OCI-LY3 (cell line): ENCODE data around the gene GTF3C5.

Source experiments
- H2AFZ ChIP-seq: fragments of 200-600, 300-600 bp; shearing (Covaris generic); 2 replicates; pipeline ENCODE4 v1.6.0; 2014; ENCODE audit warnings: antibody characterized with exemption, low read depth, low read length
- H3K27ac ChIP-seq: fragments of 200-600, 300-600 bp; sonication (generic); 2 replicates; pipeline ENCODE4 v1.5.1; 2014; ENCODE audit warnings: mild to moderate bottlenecking, low read length, moderate library complexity, mixed read lengths
- H3K27me3 ChIP-seq: fragments of 200-600, 300-600 bp; sonication (generic); 2 replicates; pipeline ENCODE4 v1.6.1; 2014; ENCODE audit warnings: low read depth, low read length, mixed read lengths
- H3K36me3 ChIP-seq: fragments of 200-600, 300-600 bp; sonication (generic); replicated peaks from 2 replicates; pipeline ENCODE3; 2014; ENCODE audit warnings: low read depth, low read length, mixed read lengths
- H3K4me1 ChIP-seq: fragments of 300-600, 200-600 bp; sonication (generic); 2 replicates; pipeline ENCODE4 v1.6.1; 2014; ENCODE audit warnings: low read length, mixed read lengths
- H3K4me2 ChIP-seq: fragments of 200-600, 300-600 bp; sonication (generic); 2 replicates; pipeline ENCODE4 v1.6.1; 2014; ENCODE audit warnings: low read length, mixed read lengths
- H3K4me3 ChIP-seq: fragments of 300-600, 200-600 bp; sonication (generic); 2 replicates; pipeline ENCODE4 v1.5.1; 2014; ENCODE audit warnings: antibody characterized with exemption, mild to moderate bottlenecking, low read length, moderate library complexity
- H3K79me2 ChIP-seq: fragments of 300-600, 200-600 bp; shearing (Covaris generic); 2 replicates; pipeline ENCODE4 v1.6.1; 2014; ENCODE audit warnings: mild to moderate bottlenecking, low read length, mixed read lengths
- H3K9ac ChIP-seq: fragments of 300-600, 200-600 bp; shearing (Covaris generic); 2 replicates; pipeline ENCODE4 v1.6.0; 2014; ENCODE audit warnings: mild to moderate bottlenecking, low read length, moderate library complexity
- H3K9me3 ChIP-seq: fragments of 200-600, 300-600 bp; shearing (Covaris generic); 2 replicates; pipeline ENCODE4 v1.6.1; 2014; ENCODE audit warnings: low read length, mixed read lengths; ENCODE audit not compliant: insufficient read depth
- H4K20me1 ChIP-seq: fragments of 200-600, 300-600 bp; sonication (generic); 2 replicates; pipeline ENCODE4 v1.6.1; 2016; ENCODE audit warnings: low read length, mixed read lengths; ENCODE audit not compliant: insufficient read depth
- CTCF ChIP-seq: fragments of 200-600, 300-600 bp; sonication (generic); IDR thresholded peaks from 2 replicates; pipeline ENCODE4 v1.5.1; 2014; ENCODE audit warnings: antibody characterized with exemption, low read length, low read depth
- EZH2phosphoT487 ChIP-seq: fragments of 200-600 bp; shearing (Covaris generic); IDR thresholded peaks from 2 replicates; pipeline ENCODE4 v1.6.1; 2018; ENCODE audit warnings: antibody characterized with exemption, mixed run types, low read depth

GTF3C5 gene

GRCh38 chr9:132998831-132999635, 31.8 kb upstream of the GTF3C5 start:
- no peak overlapping the region for H3K4me2 ChIP-seq
- no peaks in the 10 kb centered on the region for H3K4me1 ChIP-seq

GRCh38 chr9:133002147-133003070, 28.4 kb upstream of the GTF3C5 start:
- TF ChIP-seq CTCF (no peak), EZH2phosphoT487 (no peak)
- Histone ChIP-seq H3K9ac (no peak overlapping the region), H3K79me2 (no peaks in the 10 kb centered on the region), H2AFZ (no peak overlapping the region), H3K9me3 (no peaks in the 10 kb centered on the region), H3K27me3 (peaks cover 33% of the 10 kb centered on the region), H3K4me2 (no peak overlapping the region), H3K27ac (no peak overlapping the region), H3K4me3 (no peak overlapping the region), H3K4me1 (no peaks in the 10 kb centered on the region), H3K36me3 (no peaks in the 10 kb centered on the region), H4K20me1 (no peaks in the 10 kb centered on the region)

More at GRCh38 chr9:132998831-132999635, 31.8 kb upstream of the GTF3C5 start:
- Histone ChIP-seq H3K27me3 (peaks cover 58% of the 10 kb centered on the region), H3K79me2 (no peaks in the 10 kb centered on the region), H2AFZ (no peak overlapping the region), H3K4me3 (no peak overlapping the region), H3K9me3 (no peaks in the 10 kb centered on the region), H3K9ac (no peak overlapping the region), H3K36me3 (no peaks in the 10 kb centered on the region), H3K27ac (no peak overlapping the region), H4K20me1 (no peaks in the 10 kb centered on the region)
- TF ChIP-seq EZH2phosphoT487 (no peak), CTCF (no peak)

GRCh38 chr9:133003071-133003461, 27.7 kb upstream of the GTF3C5 start:
- no peak overlapping the region for H3K4me2 ChIP-seq

More at GRCh38 chr9:133003071-133003461, 27.7 kb upstream of the GTF3C5 start:
- Histone ChIP-seq H3K27me3 (peaks cover 33% of the 10 kb centered on the region), H3K27ac (no peak overlapping the region), H2AFZ (no peak overlapping the region), H4K20me1 (no peaks in the 10 kb centered on the region), H3K9me3 (no peaks in the 10 kb centered on the region), H3K9ac (no peak overlapping the region), H3K79me2 (no peaks in the 10 kb centered on the region), H3K4me1 (no peaks in the 10 kb centered on the region), H3K36me3 (no peaks in the 10 kb centered on the region), H3K4me3 (no peak overlapping the region)
- TF ChIP-seq CTCF: no peak
- TF ChIP-seq EZH2phosphoT487: no peak
